HCT116 (cell line): ENCODE measurements around the gene HMGA1.
A peak's percentile ranks its signal among the peaks of the same experiment; 100 is the strongest.

Source experiments
- EGR1 ChIP-seq: IDR thresholded peaks from 2 replicates; pipeline ENCODE4 v1.6.1; 2012; ENCODE audit warnings: low read depth
- EZH2 ChIP-seq: fragments of 200-600 bp; sonication (generic); IDR thresholded peaks from 2 replicates; pipeline ENCODE4 v1.6.1; 2017; ENCODE audit warnings: antibody characterized with exemption, mixed run types
- EZH2phosphoT487 ChIP-seq: fragments of 200-600 bp; IDR thresholded peaks from 2 replicates; pipeline ENCODE4 v1.6.1; 2018; ENCODE audit warnings: antibody characterized with exemption, borderline replicate concordance
- FOSL1 ChIP-seq: IDR thresholded peaks from 2 replicates; pipeline ENCODE4 v1.6.1; 2012; ENCODE audit warnings: low read depth
- JUND ChIP-seq: IDR thresholded peaks from 2 replicates; pipeline ENCODE4 v1.6.1; 2012
- POLR2A ChIP-seq: IDR thresholded peaks from 2 replicates; pipeline ENCODE4 v1.7.0; 2011; ENCODE audit warnings: borderline replicate concordance; ENCODE audit not compliant: insufficient read depth, insufficient read length; ENCODE audit errors: extremely low read depth
- POLR2AphosphoS5 ChIP-seq: IDR thresholded peaks from 2 replicates; pipeline ENCODE4 v1.6.1; 2011; ENCODE audit warnings: mild to moderate bottlenecking, low read depth, low read length, moderate library complexity
- RAD21 ChIP-seq: IDR thresholded peaks from 2 replicates; pipeline ENCODE4 v1.6.1; 2012; ENCODE audit warnings: low read depth, mild to moderate bottlenecking
- SP1 ChIP-seq: IDR thresholded peaks from 2 replicates; pipeline ENCODE4 v1.6.1; 2012; ENCODE audit warnings: low read depth
- SRF ChIP-seq: IDR thresholded peaks from 2 replicates; pipeline ENCODE4 v1.6.1; 2012; ENCODE audit warnings: low read depth
- YY1 ChIP-seq: IDR thresholded peaks from 2 replicates; pipeline ENCODE4 v1.6.1; 2011; ENCODE audit warnings: low read length, low read depth, moderate library complexity, mild to moderate bottlenecking; ENCODE audit not compliant: insufficient replicate concordance; ENCODE audit errors: extremely low read depth
- TF ChIP-seq, protein P1 (sequence below), 3 experiments: fragments of 200-600 bp in 1 of 3; sonication (generic) in 1 of 3; IDR thresholded peaks in 2 of 3; conservative IDR thresholded peaks in 1 of 3; 2 replicates each; pipeline ENCODE4 v1.5.1; 2012 to 2017; ENCODE audit warnings: low read depth in 2 of 3, low read length in 2 of 3, antibody characterized with exemption in 1 of 3, borderline replicate concordance in 1 of 3, control low read depth in 1 of 3, mild to moderate bottlenecking in 1 of 3, mixed read lengths in 1 of 3, mixed run types in 1 of 3, moderate library complexity in 1 of 3; ENCODE audit not compliant: insufficient read depth in 1 of 3
- TF ChIP-seq, protein P2 (sequence below): IDR thresholded peaks from 2 replicates; pipeline ENCODE4 v1.6.1; 2012

GRCh38 chr6:34242252-34243130, 5.8 kb downstream of the HMGA1 start:
- TF ChIP-seq, protein P1, sequence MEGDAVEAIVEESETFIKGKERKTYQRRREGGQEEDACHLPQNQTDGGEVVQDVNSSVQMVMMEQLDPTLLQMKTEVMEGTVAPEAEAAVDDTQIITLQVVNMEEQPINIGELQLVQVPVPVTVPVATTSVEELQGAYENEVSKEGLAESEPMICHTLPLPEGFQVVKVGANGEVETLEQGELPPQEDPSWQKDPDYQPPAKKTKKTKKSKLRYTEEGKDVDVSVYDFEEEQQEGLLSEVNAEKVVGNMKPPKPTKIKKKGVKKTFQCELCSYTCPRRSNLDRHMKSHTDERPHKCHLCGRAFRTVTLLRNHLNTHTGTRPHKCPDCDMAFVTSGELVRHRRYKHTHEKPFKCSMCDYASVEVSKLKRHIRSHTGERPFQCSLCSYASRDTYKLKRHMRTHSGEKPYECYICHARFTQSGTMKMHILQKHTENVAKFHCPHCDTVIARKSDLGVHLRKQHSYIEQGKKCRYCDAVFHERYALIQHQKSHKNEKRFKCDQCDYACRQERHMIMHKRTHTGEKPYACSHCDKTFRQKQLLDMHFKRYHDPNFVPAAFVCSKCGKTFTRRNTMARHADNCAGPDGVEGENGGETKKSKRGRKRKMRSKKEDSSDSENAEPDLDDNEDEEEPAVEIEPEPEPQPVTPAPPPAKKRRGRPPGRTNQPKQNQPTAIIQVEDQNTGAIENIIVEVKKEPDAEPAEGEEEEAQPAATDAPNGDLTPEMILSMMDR (IDR thresholded peaks at IDR 0.05 in 2 of 3, conservative IDR thresholded peaks at IDR 0.05 in 1 of 3; ENCODE audit: borderline replicate concordance in 1 of 3, insufficient read depth in 1 of 3, low read depth in 2 of 3, low read length in 2 of 3) = no peak
- TF ChIP-seq POLR2A = no peak
- TF ChIP-seq, protein P2, sequence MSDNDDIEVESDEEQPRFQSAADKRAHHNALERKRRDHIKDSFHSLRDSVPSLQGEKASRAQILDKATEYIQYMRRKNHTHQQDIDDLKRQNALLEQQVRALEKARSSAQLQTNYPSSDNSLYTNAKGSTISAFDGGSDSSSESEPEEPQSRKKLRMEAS = no peak
- TF ChIP-seq EZH2 = no peak
- TF ChIP-seq FOSL1 = no peak
- peak; percentile 12; the same call in 1 of the 2 replicates for TF ChIP-seq POLR2AphosphoS5
- TF ChIP-seq EZH2phosphoT487 = no peak
- peak; percentile 24 for TF ChIP-seq YY1
- TF ChIP-seq RAD21 = no peak
- no peak for TF ChIP-seq SP1
- no peak for TF ChIP-seq EGR1
- TF ChIP-seq SRF = no peak
- TF ChIP-seq JUND = no peak
